ENCODE data around the gene HUS1.
"Not testable (repeated sequence)": the region's sequence is repeated elsewhere in the genome, so short reads cannot be mapped to it uniquely, and the experiment has no call there.

GRCh38 chr7:47942651-47943050 lies 36.8 kb downstream of the HUS1 start:
- not testable (repeated sequence) for TF ChIP-seq CTCF, POLR2A, EP300 (IDR thresholded peaks at IDR 0.05)
